B cell (primary cell): ENCODE data around the gene ACP3. TPM values are rescaled to one million over a fixed set of nuclear protein-coding genes. Genes with fewer than 3 reads are reported as not detected.

ENCODE experiments used
- ATAC-seq: fragments of 200-7000 bp; cut with Tn5 transposase; one replicate; pipeline ENCODE4 v1.10.0; 2021; ENCODE audit warnings: low read depth, mild to moderate bottlenecking, moderate number of reproducible peaks, moderate library complexity
- CTCF ChIA-PET: fragments of 350-600 bp; sonication (Branson Sonifier 250); formaldehyde crosslinking; loops from one replicate; lab custom pipeline; 2021; ENCODE audit warnings: antibody characterized with exemption, inconsistent platforms; lab: Charles Lee
- POLR2A ChIA-PET: fragments of 350-600 bp; sonication (Branson Sonifier 250); formaldehyde crosslinking; loops from one replicate; lab custom pipeline; 2021; ENCODE audit warnings: antibody characterized with exemption; lab: Charles Lee
- DNase-seq: peaks from one replicate; pipeline ENCODE4 v3.0.0; 2013
- H2AFZ ChIP-seq: 2 replicates; pipeline ENCODE4 v1.6.1; 2012; ENCODE audit warnings: mild to moderate bottlenecking, low read depth, low read length; ENCODE audit not compliant: insufficient read depth, poor library complexity, severe bottlenecking
- H3K27ac ChIP-seq, 2 donors: 1 replicate in 1 of 2; 2 replicates in 1 of 2; pipeline ENCODE4 v1.5.1; 2012 to 2013; ENCODE audit warnings: low read length in 2 of 2, mild to moderate bottlenecking in 2 of 2, moderate library complexity in 1 of 2
- H3K27me3 ChIP-seq, 4 experiments: fragments of 200-600 bp in 1 of 4; sonication (generic) in 1 of 4; replicated peaks in 1 of 4; 1 replicate in 2 of 4; 2 replicates in 2 of 4; pipeline versions ENCODE4 v1.6.1 to v1.7.0; 2013 to 2016; ENCODE audit warnings: low read length in 3 of 4, mild to moderate bottlenecking in 2 of 4, mixed read lengths in 1 of 4, moderate library complexity in 1 of 4; ENCODE audit not compliant: insufficient read depth in 4 of 4, control insufficient read depth in 3 of 4; ENCODE audit errors: control extremely low read depth in 1 of 4
- H3K36me3 ChIP-seq, 2 experiments: replicated peaks in 1 of 2; 1 replicate in 1 of 2; 2 replicates in 1 of 2; pipeline versions ENCODE4 v1.6.1 to v1.7.1; 2013; ENCODE audit warnings: low read length in 1 of 2; ENCODE audit not compliant: insufficient read depth in 2 of 2, control insufficient read depth in 1 of 2; ENCODE audit errors: control extremely low read depth in 1 of 2, extremely low read depth in 1 of 2
- H3K4me1 ChIP-seq, 2 donors: fragments of 200-600 bp in 1 of 2; sonication (generic) in 1 of 2; 1 replicate in 1 of 2; 2 replicates in 1 of 2; pipeline versions ENCODE4 v1.5.1 to v1.6.1; 2013 to 2017; ENCODE audit warnings: low read length in 2 of 2; ENCODE audit not compliant: control insufficient read depth in 2 of 2, insufficient read depth in 2 of 2
- H3K4me2 ChIP-seq: replicated peaks from 2 replicates; pipeline ENCODE3; 2012; ENCODE audit warnings: mild to moderate bottlenecking, low read depth, low read length; ENCODE audit not compliant: poor library complexity, severe bottlenecking
- H3K4me3 ChIP-seq, 5 experiments: fragments of 200-600 bp in 1 of 5; sonication (generic) in 1 of 5; 1 replicate in 3 of 5; 2 replicates in 2 of 5; pipeline versions ENCODE4 v1.5.1 to v1.7.0; 2011 to 2016; ENCODE audit warnings: low read length in 4 of 5, mild to moderate bottlenecking in 4 of 5, low read depth in 2 of 5, control low read depth in 1 of 5, moderate library complexity in 1 of 5; ENCODE audit not compliant: insufficient read depth in 1 of 5; ENCODE audit errors: control extremely low read depth in 1 of 5, extremely low read depth in 1 of 5
- H3K79me2 ChIP-seq: fragments of 200-600 bp; sonication (generic); one replicate; pipeline ENCODE4 v1.6.0; 2016; ENCODE audit warnings: low read length; ENCODE audit not compliant: control insufficient read depth, insufficient read depth
- H3K9ac ChIP-seq: fragments of 200-600 bp; sonication (generic); 2 replicates; pipeline ENCODE4 v1.6.1; 2017; ENCODE audit warnings: mild to moderate bottlenecking, low read length, moderate library complexity
- H3K9me3 ChIP-seq, 3 donors: one replicate each; pipeline versions ENCODE4 v1.6.1 to v1.7.1; 2013; ENCODE audit warnings: low read length in 2 of 3; ENCODE audit not compliant: control insufficient read depth in 2 of 3, insufficient read depth in 1 of 3; ENCODE audit errors: control extremely low read depth in 1 of 3
- H4K20me1 ChIP-seq: 2 replicates; pipeline ENCODE4 v1.6.0; 2012; ENCODE audit warnings: mild to moderate bottlenecking, low read length; ENCODE audit not compliant: insufficient read depth, control insufficient read depth, poor library complexity, severe bottlenecking
- H3K27ac Mint-ChIP-seq: one replicate; pipeline ENCODE4 v1.8.0; 2021; ENCODE audit warnings: mixed read lengths
- H3K27me3 Mint-ChIP-seq: one replicate; pipeline ENCODE4 v1.8.0; 2021; ENCODE audit warnings: mixed read lengths
- H3K4me1 Mint-ChIP-seq: one replicate; pipeline ENCODE4 v1.8.0; 2021; ENCODE audit warnings: mixed read lengths
- H3K4me3 Mint-ChIP-seq: one replicate; pipeline ENCODE4 v1.8.0; 2021; ENCODE audit warnings: mixed read lengths
- H3K9me3 Mint-ChIP-seq: one replicate; pipeline ENCODE4 v1.8.0; 2022; ENCODE audit warnings: mixed read lengths; ENCODE audit not compliant: insufficient read depth
- CTCF ChIP-seq: fragments of 200-600 bp; IDR thresholded peaks from one replicate; pipeline ENCODE4 v1.8.0; 2022; ENCODE audit warnings: antibody characterized with exemption, mild to moderate bottlenecking
- EZH2 ChIP-seq: IDR thresholded peaks from 2 replicates; pipeline ENCODE4 v1.6.1; 2012; ENCODE audit warnings: borderline replicate concordance, low read depth, mild to moderate bottlenecking, moderate library complexity, low read length; ENCODE audit not compliant: insufficient read depth, poor library complexity, severe bottlenecking
- WGBS: methylation state at CpG from one replicate; pipeline ENCODE4 v1.1.5; 2013; ENCODE audit warnings: missing lambda C conversion rate; ENCODE audit not compliant: insufficient coverage; 5-methylcytosine and 5-hydroxymethylcytosine counted together
- intact Hi-C: fragments of 100-400 bp; cut with micrococcal nuclease; formaldehyde crosslinking; loops from one replicate; pipeline ENCODE4 v1.10.0; 2022
- polyA plus RNA-seq: library from polyadenylated mRNA; depleted of rRNA; stranded (reverse); fragments of >200 nt; gene quantifications from 2 replicates; pipeline ENCODE4 v1.2.3, GENCODE V29; 2012
- total RNA-seq, 2 donors: library from RNA; stranded (reverse); fragments of 120-200 nt in 1 of 2; gene quantifications; 1 replicate in 1 of 2; 2 replicates in 1 of 2; pipeline versions ENCODE4 v1.2.3 to v1.2.4, GENCODE V29; 2013 to 2022

ACP3 gene
- total and polyA plus RNA-seq, 2 donors (not counting 1 experiment from before 2014, with no cell fraction given) = 0.36 to 0.64 TPM

DNA sequence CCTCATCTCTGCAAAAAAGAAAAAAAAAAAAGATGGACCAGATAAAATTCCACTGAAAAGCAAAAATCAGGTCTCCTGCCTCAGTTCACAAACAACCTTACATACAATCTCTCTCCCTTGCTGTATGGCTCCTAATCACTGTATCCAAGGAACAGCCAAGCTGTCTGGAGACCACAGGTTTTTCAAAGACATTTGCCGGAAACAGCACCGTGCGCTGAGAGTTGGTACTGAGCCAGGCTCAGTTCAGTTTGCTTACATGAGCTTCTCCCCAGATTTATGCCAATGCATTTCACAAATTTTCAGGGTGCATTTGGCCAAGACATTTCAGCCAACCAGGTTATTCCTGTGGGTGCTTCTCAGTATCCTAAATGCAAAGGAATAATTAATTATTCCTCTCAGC is 4.1 kb downstream of the ACP3 start:
- ChIA-PET CTCF (no interaction called here), POLR2A (no interaction called here)
- no peaks in the 10 kb centered on the region for H4K20me1 ChIP-seq
- H3K36me3 ChIP-seq = no peaks in the 10 kb centered on the region
- Mint-ChIP-seq H3K4me1 (peaks cover 11% of the 10 kb centered on the region), H3K27me3 (peaks cover 7% of the 10 kb centered on the region), H3K27ac (no peak overlapping the region), H3K9me3 (no peaks in the 10 kb centered on the region), H3K4me3 (no peak overlapping the region)
- no peak overlapping the region for H3K27ac ChIP-seq
- no peak for TF ChIP-seq CTCF
- no peak for TF ChIP-seq EZH2
- intact Hi-C loops = no loop called here
- H3K4me2 ChIP-seq = no peak overlapping the region
- H3K27me3 ChIP-seq = no peaks in the 10 kb centered on the region
- WGBS = 97% methylated on average over 3 of the region's 3 CpGs
- H3K4me1 ChIP-seq = peaks cover 0 to 7% of the 10 kb centered on the region in 2 donors
- ATAC-seq (no peak), DNase-seq (no peak)
- no peaks in the 10 kb centered on the region for H3K9me3 ChIP-seq
- H2AFZ ChIP-seq = no peak overlapping the region
- H3K9ac ChIP-seq = no peak overlapping the region
- no peak overlapping the region for H3K4me3 ChIP-seq
- H3K79me2 ChIP-seq = no peaks in the 10 kb centered on the region

- Histone ChIP-seq H3K4me2 (no peak overlapping the region), H3K4me3 (no peak overlapping the region), H2AFZ (no peak overlapping the region), H4K20me1 (no peaks in the 10 kb centered on the region), H3K36me3 (no peaks in the 10 kb centered on the region), H3K4me1 (no peaks in the 10 kb centered on the region), H3K9me3 (no peaks in the 10 kb centered on the region), H3K9ac (no peak overlapping the region), H3K27me3 (no peaks in the 10 kb centered on the region), H3K27ac (no peak overlapping the region), H3K79me2 (no peaks in the 10 kb centered on the region)
- 100% methylated on average over 1 of the region's 4 CpGs for WGBS
- ChIA-PET CTCF (no interaction called here), POLR2A (no interaction called here)
- Mint-ChIP-seq H3K4me3 (no peak overlapping the region), H3K9me3 (no peaks in the 10 kb centered on the region), H3K4me1 (peaks cover 4% of the 10 kb centered on the region), H3K27me3 (peaks cover 6% of the 10 kb centered on the region), H3K27ac (no peak overlapping the region)
- intact Hi-C loops = no loop called here
- TF ChIP-seq CTCF = no peak
- ATAC-seq (no peak), DNase-seq (no peak)
Observed at GRCh38 chr3:132325103-132325606, 7.9 kb downstream of the ACP3 start.
